Right cardiac atrium (tissue), 5 donors: Measurements from ENCODE around the gene PSMD9. TPM values are rescaled to one million over a fixed set of nuclear protein-coding genes. Genes with fewer than 3 reads are reported as not detected.
A peak's percentile ranks its signal among the peaks of the same experiment; 100 is the strongest.
"Not testable (repeated sequence)": the region's sequence is repeated elsewhere in the genome, so short reads cannot be mapped to it uniquely, and the experiment has no call there.

ENCODE experiments used
- ATAC-seq, 2 donors: fragments of 200-7000 bp; cut with Tn5 transposase; one replicate each; pipeline versions ENCODE4 v1.8.0 to v1.9.1; 2020; ENCODE audit warnings: moderate library complexity in 2 of 2, mild to moderate bottlenecking in 1 of 2
- DNase-seq, 3 donors: peaks; one replicate each; pipeline ENCODE4 v3.0.0-alpha.2; 2020
- H3K27ac ChIP-seq: one replicate; pipeline ENCODE4 v1.5.1; 2013; ENCODE audit warnings: mild to moderate bottlenecking, low read length, control low read depth, moderate library complexity
- H3K27me3 ChIP-seq: one replicate; pipeline ENCODE4 v1.6.1; 2013; ENCODE audit not compliant: control insufficient read depth, insufficient read depth
- H3K4me1 ChIP-seq: one replicate; pipeline ENCODE4 v1.6.1; 2013; ENCODE audit warnings: low read length; ENCODE audit not compliant: control insufficient read depth, insufficient read depth
- H3K4me3 ChIP-seq: one replicate; pipeline ENCODE4 v1.5.1; 2013; ENCODE audit warnings: low read length, control low read depth
- H3K9me3 ChIP-seq: one replicate; pipeline ENCODE4 v1.6.1; 2013; ENCODE audit warnings: low read length; ENCODE audit not compliant: control insufficient read depth
- WGBS: extraction: QIAGEN DNeasy Blood & Tissue Kit; methylation state at CpG from one replicate; pipeline ENCODE4 v1.1.7; 2013; 5-methylcytosine and 5-hydroxymethylcytosine counted together
- intact Hi-C, 4 donors: fragments of 100-400 bp; cut with DNase I; formaldehyde crosslinking; loops; one replicate each; pipeline versions ENCODE4 v1.11.0 to v1.14.0; 2022 to 2023
- polyA plus RNA-seq: library from polyadenylated mRNA; stranded (reverse); fragments of 200-250 nt; gene quantifications from one replicate; pipeline ENCODE4 v1.2.3, GENCODE V29; 2013
- total RNA-seq, 4 donors: library from RNA; stranded (reverse); fragmentation: NEBNext Ultra II Directional; extraction: Animal tissue kit (Norgen Biotek cat#: 25700); gene quantifications; one replicate each; pipeline ENCODE4 v1.2.1, GENCODE V29; 2021
- donor health status: healthy with polysubstance abuse.
- donor health status: DM: no; HTN: yes; CAD: no.
- donor health status: DM: no; HTN: no; CAD: no.
- donor health status: DM: no; HTN: yes; CAD: no; lungs with severe emphysema.
- donor health status: DM: yes; HTN: yes; CAD: no.

The PSMD9 gene
- total and polyA plus RNA-seq, 5 donors, result 33.0 to 46.8 (median 34.2) TPM

DNA sequence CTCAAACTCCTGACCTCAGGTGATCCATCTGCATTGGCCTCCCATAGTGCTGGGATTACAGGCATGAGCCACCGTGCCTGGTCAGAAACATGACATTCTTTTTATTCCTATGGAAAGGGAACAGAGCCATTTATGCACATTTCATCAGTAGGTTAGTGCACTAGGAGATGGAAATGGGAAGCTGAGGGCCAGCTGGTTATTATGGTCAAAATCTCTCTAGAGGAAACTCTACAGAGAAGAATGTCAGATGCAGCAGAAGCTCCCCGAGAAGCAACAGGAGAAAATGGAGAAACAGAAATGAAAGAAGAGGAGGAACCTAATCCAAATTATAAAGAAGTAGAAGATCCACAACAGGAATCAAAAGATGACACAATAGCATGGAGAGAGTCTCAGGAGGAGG is 32.5 kb downstream of the PSMD9 start:
- no peak for ATAC-seq
- H3K4me1 ChIP-seq, result no peaks in the 10 kb centered on the region
- no peak for DNase-seq
- no peak overlapping the region for H3K27ac ChIP-seq
- WGBS, result 72% methylated on average over 2 of the region's 2 CpGs
- intact Hi-C loops, result no loop called here
- no peaks in the 10 kb centered on the region for H3K9me3 ChIP-seq
- H3K27me3 ChIP-seq, result no peaks in the 10 kb centered on the region
- no peak overlapping the region for H3K4me3 ChIP-seq

DNA sequence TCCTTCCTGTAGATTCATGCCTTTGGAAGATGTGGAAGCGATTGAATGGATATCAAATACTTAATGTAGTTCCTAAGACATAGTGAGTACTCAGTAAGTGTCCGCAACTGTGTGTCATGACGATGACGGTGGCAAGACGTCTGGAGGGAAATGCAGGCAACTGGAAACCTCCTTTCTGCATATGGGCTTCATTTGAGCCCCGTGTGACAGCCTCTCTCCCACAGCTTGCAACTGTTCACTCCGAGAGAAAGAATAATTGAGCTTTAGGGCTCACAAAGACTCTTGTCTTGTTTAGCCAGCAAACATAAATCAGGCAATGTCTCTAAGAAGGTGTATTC is 36.7 kb downstream of the PSMD9 start:
- 30% methylated on average over 7 of the region's 7 CpGs for WGBS
- ATAC-seq, result peak in 1 of 2 donors; percentile 42
- intact Hi-C loops, result no loop called here
- Histone ChIP-seq H3K4me1 (no peaks in the 10 kb centered on the region), H3K27ac (peak overlapping the region; percentile 1), H3K27me3 (no peaks in the 10 kb centered on the region), H3K4me3 (no peak overlapping the region), H3K9me3 (no peaks in the 10 kb centered on the region)
- DNase-seq, result no peak

DNA sequence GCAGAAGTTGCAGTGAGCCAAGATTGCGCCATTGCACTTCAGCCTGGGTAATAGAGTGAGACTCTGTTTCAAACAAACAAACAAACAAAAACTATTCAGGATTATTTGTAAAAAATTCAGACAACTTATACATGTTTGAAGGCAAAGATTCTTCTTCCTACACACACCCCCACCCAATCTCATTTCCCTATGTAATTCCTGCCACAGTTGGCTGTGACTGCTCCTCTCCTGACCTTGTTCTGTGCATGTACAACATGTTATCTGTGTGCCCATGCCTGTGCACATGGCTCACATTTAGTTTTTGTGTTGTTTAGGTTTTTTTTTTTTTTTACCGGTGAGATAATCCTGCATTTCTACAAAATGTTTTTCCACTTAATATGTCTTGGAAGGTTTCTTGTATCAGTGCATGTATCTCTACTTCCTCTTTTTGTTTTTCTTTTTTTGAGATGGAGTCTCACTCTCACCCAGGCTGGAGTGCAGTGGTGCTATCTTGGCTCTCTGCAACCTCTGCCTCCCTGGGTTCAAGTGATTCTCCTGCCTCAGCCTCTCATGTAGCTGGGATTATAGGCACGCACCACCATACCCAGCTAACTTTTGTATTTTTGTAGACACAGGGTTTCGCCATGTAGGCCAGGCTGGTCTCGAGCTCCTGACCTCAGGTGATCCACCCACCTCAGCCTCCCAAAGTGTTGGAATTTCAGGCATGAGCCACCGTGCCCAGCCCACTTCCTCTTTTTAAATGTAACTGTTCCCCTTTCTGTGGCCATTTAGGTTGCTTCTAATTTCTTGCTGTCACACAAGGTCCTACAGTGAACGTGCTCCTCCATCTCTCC is 38.5 kb downstream of the PSMD9 start:
- WGBS, result 74% methylated on average over 7 of the region's 7 CpGs
- Histone ChIP-seq H3K9me3 (no peaks in the 10 kb centered on the region), H3K27ac (no peak overlapping the region), H3K4me1 (no peaks in the 10 kb centered on the region), H3K27me3 (no peaks in the 10 kb centered on the region), H3K4me3 (no peak overlapping the region)
- DNase-seq (no peak), ATAC-seq (no peak)
- intact Hi-C loops, result no loop called here

DNA sequence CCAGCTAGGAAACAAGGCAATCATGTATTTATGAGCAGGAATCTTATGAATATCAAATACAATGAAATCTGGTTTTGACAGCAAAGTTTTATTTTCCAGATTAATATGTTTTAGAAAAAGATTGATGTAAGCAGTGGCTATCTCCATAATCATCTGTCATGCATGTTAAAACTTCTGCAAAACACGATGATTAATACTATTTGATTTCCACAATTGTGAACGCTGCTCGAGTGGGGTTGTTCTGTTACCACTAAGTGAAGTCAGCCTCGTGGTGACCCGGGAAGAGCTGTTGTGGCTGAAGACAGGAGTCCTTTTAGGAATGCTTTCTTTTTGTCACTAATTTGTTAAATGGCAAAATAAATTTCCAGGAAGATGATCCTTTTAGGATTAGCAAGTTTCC is 39.2 kb downstream of the PSMD9 start:
- ATAC-seq (no peak), DNase-seq (no peak)
- Histone ChIP-seq H3K4me1 (no peaks in the 10 kb centered on the region), H3K9me3 (no peaks in the 10 kb centered on the region), H3K4me3 (no peak overlapping the region), H3K27me3 (no peaks in the 10 kb centered on the region), H3K27ac (no peak overlapping the region)
- intact Hi-C loops, result no loop called here
- WGBS, result 57% methylated on average over 5 of the region's 5 CpGs

DNA sequence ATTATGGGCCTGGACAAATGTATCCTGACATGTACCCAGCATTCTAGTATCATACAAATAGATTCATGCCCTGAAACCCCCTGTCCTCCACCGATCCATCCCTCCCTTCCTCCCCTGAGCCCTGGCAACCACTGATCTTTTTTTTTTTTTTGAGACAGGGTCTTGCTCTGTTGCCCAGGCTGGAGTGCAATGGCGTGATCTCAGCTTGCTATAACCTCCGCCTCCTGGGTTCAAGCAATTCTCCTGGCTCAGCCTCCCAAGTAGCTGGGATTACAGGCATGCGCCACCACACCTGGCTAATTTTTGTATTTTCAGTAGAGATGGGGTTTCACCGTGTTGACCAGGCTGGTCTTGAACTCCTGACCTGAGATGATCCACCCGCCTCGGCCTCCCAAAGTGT is 41.0 kb downstream of the PSMD9 start:
- ATAC-seq, H3K4me3 ChIP-seq, H3K9me3 ChIP-seq, H3K27me3 ChIP-seq, H3K4me1 ChIP-seq, H3K27ac ChIP-seq, DNase-seq, intact Hi-C loops: not testable (repeated sequence)
- 97% methylated on average over 7 of the region's 7 CpGs for WGBS

DNA sequence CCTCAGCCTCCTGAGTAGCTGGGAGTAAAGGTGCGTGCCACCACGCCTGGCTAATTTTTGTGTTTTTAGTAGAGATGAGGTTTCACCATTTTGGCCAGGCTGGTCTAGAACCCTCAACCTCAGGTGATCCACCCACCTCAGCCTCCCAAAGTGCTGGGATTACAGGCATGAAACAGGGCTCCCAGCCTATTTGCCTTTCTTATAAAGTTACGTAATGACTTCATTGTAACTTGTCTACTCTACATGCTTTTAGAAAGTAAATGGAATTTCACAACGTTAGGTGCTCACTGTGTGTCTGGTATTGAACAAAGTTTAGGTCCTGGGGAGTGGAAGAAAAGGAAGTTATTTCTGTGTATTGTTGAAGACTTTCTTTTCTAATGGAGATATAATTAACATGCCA is 42.3 kb downstream of the PSMD9 start:
- 89% methylated on average over 4 of the region's 4 CpGs for WGBS
- no peaks in the 10 kb centered on the region for H3K4me1 ChIP-seq
- H3K27ac ChIP-seq, result no peak overlapping the region
- intact Hi-C loops, result no loop called here
- H3K27me3 ChIP-seq, result no peaks in the 10 kb centered on the region
- DNase-seq (no peak), ATAC-seq (no peak)
- no peak overlapping the region for H3K4me3 ChIP-seq
- H3K9me3 ChIP-seq, result no peaks in the 10 kb centered on the region

DNA sequence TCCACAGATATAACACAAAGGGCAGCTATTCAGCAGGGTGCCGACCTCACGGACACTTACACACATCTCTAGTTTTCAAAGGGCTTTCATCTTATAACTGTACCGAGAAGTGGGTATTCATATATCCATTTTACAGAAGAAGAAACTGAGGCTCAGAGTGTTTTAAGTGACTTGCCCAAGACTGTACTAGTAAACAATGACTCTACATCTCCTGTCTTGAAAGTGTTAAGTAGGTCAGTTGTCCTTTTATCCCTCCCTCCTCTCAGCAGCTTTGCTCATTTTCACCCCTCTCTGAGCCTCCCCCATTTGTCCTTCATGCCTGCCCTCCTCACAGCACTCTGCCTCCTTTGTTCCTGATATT is 43.6 kb downstream of the PSMD9 start:
- Histone ChIP-seq H3K4me3 (no peak overlapping the region), H3K27ac (no peak overlapping the region), H3K4me1 (no peaks in the 10 kb centered on the region), H3K9me3 (no peaks in the 10 kb centered on the region), H3K27me3 (no peaks in the 10 kb centered on the region)
- WGBS, result 93% methylated on average over 3 of the region's 3 CpGs
- intact Hi-C loops, result no loop called here
- DNase-seq, result no peak
- no peak for ATAC-seq

DNA sequence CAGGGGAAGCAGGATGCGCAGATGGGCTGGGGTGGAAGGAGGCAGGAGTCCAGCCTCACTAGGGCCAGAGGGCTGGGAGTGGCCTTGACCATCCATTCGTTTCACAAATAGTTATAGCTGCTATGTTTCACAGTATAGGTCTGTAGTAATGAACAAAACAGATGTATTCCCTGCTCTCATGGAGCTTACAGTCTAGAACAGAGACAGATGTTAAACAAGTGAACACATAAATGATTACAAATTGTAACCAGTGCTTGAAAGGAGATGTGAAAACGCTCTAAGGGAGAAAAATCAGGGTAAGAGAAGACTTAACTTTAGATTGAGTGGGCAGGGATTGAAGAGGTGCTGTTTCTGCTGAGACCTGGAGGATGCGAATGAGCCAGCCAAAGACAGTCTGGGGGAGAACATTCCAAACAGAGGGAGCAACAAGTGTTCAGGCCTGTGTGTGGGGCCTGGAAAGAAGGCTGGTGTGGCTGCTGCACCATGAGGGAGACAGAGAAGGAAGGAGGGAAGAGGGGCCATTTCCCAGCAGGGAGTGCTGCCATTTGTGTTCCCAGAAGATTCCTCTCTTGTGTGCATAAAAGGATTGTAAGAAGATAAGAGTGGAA is 44.4 kb downstream of the PSMD9 start:
- Histone ChIP-seq H3K9me3 (no peaks in the 10 kb centered on the region), H3K4me3 (no peak overlapping the region), H3K27me3 (no peaks in the 10 kb centered on the region), H3K27ac (no peak overlapping the region), H3K4me1 (no peaks in the 10 kb centered on the region)
- ATAC-seq, result no peak
- 89% methylated on average over 4 of the region's 4 CpGs for WGBS
- intact Hi-C loops, result no loop called here
- no peak for DNase-seq

DNA sequence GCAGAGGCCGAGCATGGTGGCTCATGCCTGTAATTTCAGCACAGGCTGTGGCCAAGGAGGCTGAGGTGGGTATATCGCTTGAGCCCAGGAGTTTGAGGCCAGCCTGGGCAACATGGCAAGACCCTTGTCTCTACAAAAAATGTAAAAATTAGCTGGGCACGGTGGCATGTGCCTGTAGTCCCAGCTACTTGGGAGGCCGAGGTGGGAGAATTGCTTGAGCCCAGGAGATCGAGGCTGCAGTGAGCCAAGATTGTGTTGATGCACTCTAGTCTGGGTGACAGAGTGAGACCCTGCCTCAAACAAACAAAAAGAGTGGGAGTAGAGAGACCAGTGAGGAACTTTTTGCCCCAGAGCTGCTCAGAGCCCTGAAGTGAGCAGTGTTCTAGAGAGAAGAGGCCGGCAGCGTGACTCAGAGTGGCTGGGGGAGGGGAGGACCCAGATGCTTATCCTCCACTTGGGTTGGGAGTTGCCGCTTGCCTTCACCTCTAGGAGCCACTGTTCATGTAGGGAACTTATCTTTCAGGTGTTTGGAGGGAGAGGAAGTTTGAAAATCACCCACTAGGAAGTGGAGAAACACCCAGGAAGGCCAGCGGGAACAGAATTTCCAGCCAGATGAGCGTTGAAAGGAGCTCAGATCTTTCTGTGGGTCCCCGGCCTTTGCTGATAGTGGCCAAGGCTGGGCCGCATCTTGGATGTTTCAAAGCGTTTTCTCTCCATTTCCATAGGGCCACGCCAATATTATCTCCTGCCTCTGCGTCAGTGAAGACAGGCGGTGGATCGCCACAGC is 45.1 kb downstream of the PSMD9 start:
- H3K4me1 ChIP-seq, result no peaks in the 10 kb centered on the region
- H3K27ac ChIP-seq, result no peak overlapping the region
- H3K9me3 ChIP-seq, result no peaks in the 10 kb centered on the region
- no peaks in the 10 kb centered on the region for H3K27me3 ChIP-seq
- ATAC-seq (no peak), DNase-seq (no peak)
- no peak overlapping the region for H3K4me3 ChIP-seq
- WGBS, result 88% methylated on average over 17 of the region's 17 CpGs
- intact Hi-C loops, result no loop called here

DNA sequence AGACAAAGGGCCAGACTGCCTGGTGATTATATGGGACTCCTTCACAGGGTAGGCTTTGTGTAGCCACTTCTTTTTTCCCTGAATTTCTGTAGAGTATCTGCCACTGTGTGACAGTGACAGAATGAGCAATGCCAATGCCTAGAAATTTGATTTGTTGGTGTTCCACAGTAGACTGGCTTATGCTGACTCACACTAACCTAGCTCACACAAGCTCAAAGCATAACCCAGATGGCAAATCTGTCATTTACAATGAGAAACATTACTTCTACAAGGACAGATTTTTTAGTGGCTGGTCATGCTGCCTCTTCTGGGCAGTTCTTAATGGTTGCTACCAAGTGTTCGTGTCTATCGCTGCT is 45.7 kb downstream of the PSMD9 start:
- 97% methylated on average over 2 of the region's 2 CpGs for WGBS

DNA sequence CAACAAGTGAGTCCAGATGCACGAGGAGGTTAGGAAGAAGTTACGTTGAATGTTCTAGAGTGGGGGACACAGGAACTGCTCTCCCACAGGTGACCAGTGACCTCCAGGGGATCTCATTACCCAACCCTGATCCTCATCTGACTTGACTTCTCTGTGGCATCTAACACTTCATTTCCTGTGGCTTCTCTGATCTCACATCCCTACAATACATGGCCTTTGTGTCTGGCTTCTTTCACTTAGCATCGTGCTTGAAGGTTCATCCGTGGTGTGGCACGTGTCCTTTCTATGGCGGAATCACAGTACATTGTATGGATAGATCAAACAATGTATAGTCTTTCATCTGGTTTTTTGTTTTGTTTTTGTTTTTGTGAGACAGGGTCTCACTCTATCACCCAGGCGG is 49.1 kb downstream of the PSMD9 start:
- intact Hi-C loops, result no loop called here
- 96% methylated on average over 7 of the region's 7 CpGs for WGBS
- no peak overlapping the region for H3K27ac ChIP-seq
- H3K4me1 ChIP-seq, result no peaks in the 10 kb centered on the region
- H3K27me3 ChIP-seq, result no peaks in the 10 kb centered on the region
- no peaks in the 10 kb centered on the region for H3K9me3 ChIP-seq
- no peak overlapping the region for H3K4me3 ChIP-seq
- no peak for DNase-seq
- ATAC-seq, result no peak

More for the DNA sequence above, 45.7 kb downstream of the PSMD9 start:
- no peaks in the 10 kb centered on the region for H3K27me3 ChIP-seq
- no peak overlapping the region for H3K27ac ChIP-seq
- H3K9me3 ChIP-seq, result no peaks in the 10 kb centered on the region
- intact Hi-C loops, result no loop called here
- H3K4me3 ChIP-seq, result no peak overlapping the region
- H3K4me1 ChIP-seq, result no peaks in the 10 kb centered on the region
- DNase-seq (no peak), ATAC-seq (no peak)
